Measurements from ENCODE around the gene DNAJC30.

- TF ChIP-seq, protein P1, sequence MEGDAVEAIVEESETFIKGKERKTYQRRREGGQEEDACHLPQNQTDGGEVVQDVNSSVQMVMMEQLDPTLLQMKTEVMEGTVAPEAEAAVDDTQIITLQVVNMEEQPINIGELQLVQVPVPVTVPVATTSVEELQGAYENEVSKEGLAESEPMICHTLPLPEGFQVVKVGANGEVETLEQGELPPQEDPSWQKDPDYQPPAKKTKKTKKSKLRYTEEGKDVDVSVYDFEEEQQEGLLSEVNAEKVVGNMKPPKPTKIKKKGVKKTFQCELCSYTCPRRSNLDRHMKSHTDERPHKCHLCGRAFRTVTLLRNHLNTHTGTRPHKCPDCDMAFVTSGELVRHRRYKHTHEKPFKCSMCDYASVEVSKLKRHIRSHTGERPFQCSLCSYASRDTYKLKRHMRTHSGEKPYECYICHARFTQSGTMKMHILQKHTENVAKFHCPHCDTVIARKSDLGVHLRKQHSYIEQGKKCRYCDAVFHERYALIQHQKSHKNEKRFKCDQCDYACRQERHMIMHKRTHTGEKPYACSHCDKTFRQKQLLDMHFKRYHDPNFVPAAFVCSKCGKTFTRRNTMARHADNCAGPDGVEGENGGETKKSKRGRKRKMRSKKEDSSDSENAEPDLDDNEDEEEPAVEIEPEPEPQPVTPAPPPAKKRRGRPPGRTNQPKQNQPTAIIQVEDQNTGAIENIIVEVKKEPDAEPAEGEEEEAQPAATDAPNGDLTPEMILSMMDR (IDR thresholded peaks at IDR 0.05): no peak
- TF ChIP-seq POLR2AphosphoS5 (IDR thresholded peaks at IDR 0.05): no peak
These were observed 14.0 kb downstream of the DNAJC30 start for GRCh38 chr7:73669288-73669701.

All from breast epithelium (tissue), 3 donors.